Measurements from ENCODE around the gene RND1.
A peak's percentile ranks its signal among the peaks of the same experiment; 100 is the strongest.

RND1 gene

GRCh38 chr12:48827026-48827425 is 38.6 kb downstream of the RND1 start:
- no peak for DNase-seq

DNA sequence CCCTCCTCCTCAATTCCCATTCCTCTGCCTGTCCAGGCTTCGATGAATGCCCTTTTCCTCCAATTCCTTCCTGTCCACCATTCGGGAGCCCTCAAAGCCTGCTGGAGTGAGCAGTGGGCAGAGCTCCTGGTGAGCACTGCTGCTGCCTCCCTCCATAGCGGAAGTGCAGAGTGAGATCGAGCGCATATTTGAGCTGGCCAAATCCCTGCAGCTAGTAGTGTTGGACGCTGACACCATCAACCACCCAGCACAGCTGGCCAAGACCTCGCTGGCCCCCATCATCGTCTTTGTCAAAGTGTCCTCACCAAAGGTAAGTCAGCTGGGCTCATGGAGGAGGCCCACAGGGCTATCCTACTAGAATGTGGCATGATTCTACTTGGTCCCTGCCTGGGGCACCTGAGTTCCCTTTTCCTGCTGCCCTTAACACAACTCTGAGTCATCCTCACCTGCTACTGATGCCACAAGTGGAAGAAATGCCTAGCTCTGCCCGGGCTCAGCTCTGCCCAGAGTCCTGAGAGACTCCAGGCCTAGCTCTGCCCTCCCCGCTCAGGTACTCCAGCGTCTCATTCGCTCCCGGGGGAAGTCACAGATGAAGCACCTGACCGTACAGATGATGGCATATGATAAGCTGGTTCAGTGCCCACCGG is 39.3 kb downstream of the RND1 start:
- no peak for DNase-seq

- no peak for DNase-seq
Observed at GRCh38 chr12:48824905-48825304, 40.8 kb downstream of the RND1 start.

DNA sequence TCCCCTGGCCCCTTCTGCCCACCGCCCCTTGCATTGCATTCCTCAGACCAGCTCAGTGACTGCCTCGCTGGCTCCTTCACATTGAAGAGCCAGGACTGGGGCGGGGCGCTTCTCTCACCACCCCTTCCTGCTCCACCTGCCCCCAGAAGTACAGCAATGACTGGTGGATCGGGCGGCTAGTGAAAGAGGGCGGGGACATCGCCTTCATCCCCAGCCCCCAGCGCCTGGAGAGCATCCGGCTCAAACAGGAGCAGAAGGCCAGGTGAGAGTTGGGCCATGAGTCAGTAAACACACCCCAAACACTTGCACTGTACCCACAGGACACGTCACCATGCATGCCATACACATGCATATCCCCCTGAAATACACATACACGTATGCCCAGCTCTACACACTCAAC is 41.6 kb downstream of the RND1 start:
- no peak for DNase-seq

- DNase-seq: no peak
Observed at GRCh38 chr12:48823281-48823680, 42.4 kb downstream of the RND1 start.

DNA sequence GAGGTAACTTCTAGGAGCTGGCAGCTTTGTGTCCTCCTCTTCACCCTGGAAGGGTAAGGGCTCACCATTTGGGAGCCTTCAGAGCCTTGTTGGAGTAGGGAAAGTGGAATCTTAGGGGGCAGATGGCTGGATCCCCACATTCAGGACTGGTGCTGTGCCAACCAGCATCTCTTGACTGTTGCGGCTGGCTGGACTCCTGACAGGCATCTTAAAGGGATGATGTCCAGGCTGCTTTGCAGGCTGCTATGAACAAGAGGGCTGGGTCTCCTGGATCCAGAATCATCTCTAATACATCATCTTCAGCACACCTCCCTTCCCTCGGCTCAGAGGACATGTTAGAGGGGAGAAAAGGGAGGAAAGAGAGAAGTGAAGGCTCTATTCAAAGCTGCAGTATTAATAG is 43.0 kb downstream of the RND1 start:
- no peak for DNase-seq

- DNase-seq: no peak
Observed at GRCh38 chr12:48822139-48822538, 43.5 kb downstream of the RND1 start.

DNA sequence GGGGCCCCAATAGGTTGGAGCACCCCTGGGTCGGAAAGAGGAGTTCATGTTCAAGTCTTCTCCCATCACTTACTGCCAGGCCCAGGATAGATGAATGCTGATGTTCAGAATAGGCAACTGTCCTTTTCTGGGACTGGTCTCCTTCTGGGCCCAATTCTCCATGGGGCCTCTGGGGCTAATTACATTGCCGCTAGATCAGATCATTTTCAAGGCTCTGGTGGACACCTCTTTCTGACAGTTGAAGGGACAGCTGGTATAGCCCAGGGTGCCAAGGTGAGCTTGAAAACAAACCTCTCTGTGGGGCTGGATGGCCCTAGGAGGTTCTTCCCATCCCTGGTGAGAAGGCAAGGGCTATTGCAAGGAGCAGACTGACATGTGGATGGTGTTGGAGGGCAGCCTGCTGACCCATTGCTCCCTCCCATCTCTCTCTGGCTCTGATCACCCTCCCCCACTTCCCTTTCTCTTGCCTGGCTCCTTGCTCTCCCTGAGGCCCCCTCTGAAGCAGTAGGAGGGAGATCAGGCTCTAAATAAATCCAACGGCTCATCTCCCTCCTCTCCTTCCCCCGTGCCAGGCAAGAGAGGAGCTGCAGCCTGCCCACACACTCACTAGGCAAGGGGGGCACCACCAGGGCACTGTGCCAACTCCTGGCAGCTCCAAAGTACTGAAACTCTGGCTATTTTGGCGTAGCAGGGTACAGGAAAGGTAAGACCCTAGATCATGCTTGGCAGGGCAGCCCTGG is 45.5 kb downstream of the RND1 start:
- DNase-seq: no peak

DNA sequence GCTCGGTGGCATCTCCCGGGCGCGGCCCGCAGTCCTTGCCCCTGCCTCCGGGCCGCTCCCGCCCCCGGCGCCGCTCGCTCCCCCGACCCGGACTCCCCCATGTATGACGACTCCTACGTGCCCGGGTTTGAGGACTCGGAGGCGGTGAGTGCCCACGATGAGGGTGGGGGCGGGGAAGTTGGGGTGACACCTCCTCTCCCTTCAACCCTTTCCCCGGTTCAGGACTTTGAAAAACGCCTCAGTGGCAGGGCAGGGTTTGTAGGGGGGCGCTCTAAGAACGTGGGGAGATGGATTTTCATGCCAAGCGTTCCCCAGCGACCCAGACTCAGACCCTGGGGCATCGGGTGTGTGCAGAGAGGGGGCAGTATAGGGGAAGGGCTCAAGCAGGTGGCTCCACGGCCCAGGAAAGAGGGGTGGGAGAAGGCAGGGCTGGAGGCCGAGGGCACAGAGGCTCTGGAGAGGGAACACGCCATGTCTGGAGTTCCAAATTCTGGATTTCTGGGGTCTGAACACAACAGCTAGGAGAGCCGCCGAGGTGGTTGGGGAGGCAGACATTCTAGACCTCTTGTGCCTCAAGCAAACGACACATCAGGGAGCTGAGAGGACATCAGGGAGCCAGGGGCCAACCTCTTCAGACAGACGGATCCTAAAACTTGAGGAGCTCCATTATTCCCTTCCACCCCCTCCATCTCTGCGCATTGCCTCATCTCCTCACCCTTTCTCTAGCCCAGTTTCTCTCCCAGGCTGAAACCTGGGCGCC is 46.7 kb downstream of the RND1 start:
- DNase-seq: peak in 3 of 6 experiments; percentile 23 to 55 (median 33)

DNA sequence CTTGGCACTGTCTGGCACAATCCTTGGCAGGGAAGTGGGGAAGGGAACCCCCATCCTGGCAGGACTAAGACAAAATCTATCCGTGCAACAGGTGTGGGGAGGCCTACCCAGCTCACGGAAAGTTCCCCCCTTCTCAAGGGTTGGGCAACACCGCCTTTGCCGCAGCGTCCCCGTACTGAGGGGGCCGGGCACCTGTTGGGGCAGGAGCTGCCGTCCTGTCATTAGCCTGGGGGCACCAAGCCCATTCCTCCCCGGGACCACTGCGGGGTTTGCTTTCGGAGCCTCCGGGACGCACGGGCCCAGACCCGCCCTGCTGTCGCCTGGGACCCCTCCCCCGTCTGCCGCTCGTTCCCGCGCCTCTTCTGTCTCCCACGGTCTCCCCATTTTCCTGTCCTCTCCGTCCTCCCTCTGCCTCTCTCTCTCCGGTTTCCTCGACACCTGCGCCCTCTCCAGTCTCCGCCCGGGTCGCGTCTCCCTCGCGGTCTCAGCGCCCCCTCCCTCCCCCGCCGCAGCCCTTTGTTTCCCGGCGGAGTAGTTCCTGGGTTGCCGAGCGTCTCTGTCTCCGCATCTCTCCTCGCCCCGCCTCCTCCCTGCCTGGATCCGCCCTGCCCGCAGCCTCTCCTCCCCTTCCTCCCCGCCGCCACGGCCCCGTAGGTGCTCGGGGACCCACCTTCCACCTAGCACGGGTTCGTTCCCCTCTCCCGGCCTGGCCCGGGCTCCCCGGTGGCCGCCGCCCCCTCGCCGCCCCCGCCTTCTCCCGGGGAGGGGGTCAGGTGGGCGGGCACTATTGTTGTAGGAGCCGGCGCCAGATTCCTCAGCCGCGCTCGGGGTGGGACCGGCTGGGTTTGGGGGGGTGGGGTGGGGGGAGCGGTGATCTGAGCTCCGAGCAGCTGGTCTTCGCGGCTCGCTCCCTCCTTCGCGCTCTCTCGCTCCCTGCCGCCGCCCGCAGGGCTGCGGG is 47.5 kb downstream of the RND1 start, which contains the start of gene CACNB3:
Gene CACNB3, plus strand, starts transcription at position 624 of the 958 bp plus-strand sequence. CDS start 434 bp downstream, outside the sequence.
- peak; percentile 52 to 76 (median 70) for DNase-seq

DNA sequence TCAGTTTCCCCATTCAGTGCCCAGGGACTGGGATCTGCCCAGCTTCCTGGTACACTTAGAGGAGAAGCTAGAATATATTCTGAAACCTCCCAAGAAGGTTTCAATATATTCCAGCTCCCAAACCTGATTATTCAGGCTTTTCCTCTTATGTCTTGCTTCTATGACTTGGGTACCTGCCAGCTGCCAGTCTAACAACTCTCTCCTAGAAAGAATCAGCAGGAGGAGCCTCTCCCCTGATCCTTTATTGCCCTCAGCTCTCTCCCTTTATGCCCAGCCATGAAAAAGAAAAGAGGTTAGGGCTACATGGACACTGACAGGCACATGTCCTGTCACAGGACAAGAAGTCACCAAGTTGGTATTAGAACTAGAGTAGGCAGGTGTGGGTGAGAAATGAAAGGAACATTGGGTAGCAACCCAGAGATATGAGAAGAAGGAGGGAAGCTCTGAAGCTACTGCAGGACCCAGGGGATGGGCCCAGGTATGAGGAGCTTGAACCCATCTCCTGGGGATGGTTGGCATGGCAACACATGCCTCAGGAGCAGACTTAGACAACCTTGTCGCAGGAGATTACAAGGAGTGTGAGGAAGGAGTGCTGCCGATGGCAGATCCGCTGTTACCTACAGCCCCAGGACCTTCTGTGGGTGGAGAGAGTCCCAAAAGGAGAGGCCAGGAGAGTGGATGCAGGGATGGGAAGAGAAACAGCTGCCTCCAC is 49.4 kb downstream of the RND1 start:
- DNase-seq: no peak

DNA sequence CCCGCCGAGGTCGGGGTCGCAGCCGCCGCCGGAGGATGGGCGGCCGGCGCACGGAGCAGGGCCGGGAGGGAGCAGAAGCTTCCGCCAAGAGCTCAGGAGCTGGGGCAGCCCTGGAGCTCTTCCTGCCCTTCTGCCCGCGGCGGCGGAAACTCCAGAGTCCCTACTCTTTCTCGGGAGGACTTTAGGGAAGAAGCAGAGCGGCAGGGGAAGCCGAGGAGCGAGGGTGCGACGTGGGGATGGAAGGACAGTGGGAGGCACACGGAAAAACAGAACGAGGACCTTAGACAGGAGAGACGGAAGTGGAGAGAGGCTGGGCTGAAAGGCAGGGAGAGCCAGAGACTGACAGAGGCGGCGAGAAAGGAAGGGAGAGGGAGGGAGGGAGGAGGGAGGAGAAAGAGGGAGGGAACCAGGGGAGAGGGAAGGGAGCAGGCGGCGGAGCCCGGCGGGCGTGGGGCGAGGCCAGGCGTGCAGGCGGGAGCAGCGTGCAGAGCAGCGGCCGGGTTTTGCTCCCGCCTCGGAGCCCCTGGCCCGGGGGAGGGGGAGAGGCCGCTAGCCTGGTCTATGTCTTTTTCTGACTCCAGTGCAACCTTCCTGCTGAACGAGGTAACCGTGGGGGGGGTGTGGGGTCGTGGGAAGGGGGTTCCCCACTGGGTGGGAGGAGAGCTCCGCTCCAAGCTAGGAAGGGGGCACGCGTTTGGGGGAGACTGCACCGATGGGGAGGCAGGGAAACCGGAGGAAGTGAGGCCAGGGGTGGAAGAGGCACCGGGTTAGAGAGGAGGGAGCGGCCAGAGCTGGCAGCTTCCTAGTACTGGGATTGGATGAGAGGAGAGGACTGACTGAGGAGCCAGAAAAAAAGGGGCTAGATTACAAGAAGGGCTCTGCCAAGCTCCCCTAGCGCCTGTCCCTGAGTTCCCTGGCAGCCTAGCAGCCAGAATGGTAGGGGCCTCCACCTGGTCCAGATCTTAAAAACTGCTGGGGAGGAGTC is 50.3 kb downstream of the RND1 start:
- peak in 2 of 6 experiments; percentile 20 to 43 for DNase-seq

DNA sequence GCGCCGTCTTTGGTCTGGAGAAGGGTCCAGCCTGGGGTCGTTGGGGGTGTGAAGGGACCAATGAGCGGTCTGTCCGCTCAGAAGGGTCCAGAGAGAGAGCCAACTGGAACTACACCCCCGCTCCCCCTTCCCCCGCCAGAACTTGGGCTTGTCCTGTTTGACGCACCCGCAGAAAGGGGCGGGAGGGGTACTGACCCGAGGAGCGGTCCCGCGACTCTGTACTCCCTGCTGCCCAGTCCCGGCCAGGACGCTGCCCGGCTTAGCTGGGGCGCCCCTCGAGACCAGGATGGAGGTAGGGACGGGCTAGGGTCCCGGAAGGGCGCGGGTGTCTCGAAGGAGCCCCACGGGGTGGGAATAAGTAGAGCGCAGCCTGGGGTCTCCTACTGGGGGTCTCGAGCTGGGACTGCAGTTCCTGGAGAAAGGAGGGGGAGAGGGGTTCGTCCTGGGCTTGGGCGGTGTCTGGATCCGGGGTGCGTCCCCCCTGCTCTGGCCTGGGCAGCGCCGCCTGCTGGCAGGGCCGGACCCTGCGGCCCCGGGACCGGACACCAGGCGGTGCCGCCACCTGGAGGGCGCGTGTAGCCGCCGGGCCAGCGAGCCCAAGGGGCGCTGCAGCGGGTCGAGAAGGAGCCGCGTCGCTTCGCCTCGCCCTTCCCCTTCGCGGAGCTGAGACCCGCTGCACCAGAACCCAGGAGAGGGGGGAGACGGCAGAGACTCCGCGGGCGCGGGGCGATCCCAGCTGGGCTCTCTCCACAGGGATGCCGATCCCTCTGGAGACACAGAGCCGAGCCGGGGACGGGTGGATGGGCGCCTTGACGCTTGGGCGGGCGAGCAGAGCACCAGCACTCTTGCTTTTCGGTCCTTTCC is 51.2 kb downstream of the RND1 start:
- DNase-seq: peak; percentile 17 to 62 (median 44)

DNA sequence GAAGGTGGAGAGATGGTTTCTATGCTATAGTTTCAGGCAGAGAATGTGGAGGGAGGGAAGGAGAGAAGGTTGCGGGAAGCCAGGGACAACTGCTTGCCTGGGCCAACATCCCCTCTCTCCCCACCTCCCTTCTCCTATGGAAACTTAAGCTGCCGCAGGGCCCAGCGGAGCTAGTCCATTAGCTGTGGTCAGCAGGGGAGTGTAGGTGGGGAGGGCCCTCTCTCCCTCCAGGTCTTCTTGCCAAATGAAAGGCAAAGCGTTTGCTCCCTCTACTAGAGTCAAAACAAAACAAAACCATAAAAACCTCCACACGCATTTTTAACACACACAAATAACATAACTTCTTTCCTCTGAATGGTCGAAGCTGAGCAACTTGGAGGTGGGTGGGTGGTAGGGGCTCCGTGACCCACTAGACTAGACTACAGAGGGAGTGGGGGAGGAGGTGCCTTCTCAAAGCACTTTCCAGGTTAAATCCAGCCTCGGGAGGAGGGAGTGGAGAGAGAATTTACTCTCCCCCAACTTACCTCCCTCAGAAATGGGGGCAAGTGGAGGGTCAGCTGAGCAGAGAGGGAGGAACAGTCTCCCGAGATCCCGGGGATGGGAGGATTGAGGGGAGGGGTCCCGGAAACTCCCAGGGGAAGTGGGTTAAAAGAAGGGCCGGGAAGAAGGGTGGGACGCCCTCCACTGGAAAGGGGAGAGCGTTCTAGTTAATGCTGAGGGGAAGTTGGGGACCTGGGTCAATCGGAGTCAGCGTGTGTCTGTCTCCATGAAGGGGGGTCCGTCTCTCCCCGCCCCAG is 52.0 kb downstream of the RND1 start:
- no peak for DNase-seq

GRCh38 chr12:48812389-48812788 is 53.3 kb downstream of the RND1 start:
- DNase-seq: no peak

DNA sequence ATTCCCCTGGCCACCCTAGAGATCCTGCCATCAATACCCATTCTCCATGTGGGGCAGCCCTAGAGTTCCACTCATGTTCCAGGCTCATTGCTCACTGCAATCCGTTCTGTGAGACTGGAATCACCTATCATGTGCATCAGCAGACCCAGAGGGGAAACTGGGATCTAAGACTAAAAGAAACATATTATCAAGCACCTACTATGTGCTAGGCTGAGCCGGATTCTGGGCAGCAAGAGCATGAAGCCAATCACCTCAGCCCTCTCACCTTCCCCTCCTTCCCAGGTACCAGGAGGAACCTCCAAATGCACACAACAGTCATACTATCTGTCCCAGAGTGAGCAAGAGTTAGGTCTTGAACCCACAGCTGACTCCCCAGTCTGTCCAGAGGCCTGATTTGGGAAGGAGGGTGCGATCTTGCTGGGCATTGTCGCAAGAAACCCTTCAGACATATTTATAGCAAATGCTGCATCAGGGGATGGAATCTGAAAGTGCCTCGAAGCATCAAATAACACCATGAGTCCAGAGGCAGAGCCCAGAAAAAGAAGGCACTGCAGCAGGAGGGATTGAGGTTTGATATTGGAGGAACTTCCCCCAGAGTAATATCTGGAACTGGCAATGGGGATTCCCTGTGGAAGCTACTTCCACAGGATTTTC is 54.1 kb downstream of the RND1 start:
- no peak for DNase-seq

DNA sequence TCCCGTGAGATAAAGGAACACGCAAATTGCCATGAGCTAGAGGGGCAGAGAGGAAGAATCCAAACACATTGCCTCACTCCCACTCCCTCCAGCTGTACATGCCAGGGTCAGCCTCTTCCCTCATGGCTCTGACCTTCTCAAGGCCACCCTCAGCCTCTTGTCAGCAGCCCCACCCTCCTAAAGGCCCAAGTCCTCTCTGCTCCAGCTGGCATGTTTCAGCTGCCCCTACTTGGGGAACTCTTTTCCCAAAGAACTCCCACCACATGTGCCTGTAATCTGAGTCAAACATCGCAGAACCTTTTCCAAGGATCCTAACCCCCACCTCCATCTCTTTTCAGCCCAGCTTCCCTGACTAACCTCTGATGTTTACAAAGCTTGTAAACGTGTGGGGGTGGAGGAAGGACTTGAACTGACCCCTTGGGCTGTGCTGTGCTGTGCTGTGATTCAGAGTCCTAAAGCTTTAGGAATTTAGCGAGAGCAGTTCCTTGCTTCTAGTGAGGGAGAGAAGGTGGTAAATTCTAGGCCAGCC is 54.7 kb downstream of the RND1 start:
- DNase-seq: no peak

GRCh38 chr12:48807981-48808380 is 57.7 kb downstream of the RND1 start:
- DNase-seq: no peak

Measured in stimulated activated naive CD4-positive, alpha-beta T cell (primary cell).